Activated T-helper 1 cell treated with Interleukin-2 at 50 U/mL for 16 hours (primary cell): Measurements from ENCODE around the gene FNDC4.
A peak's percentile ranks its signal among the peaks of the same experiment; 100 is the strongest.

Source experiments
- DNase-seq: peaks from one replicate; pipeline ENCODE4 v3.0.0-alpha.2; 2020; ENCODE audit warnings: low read depth

Gene FNDC4

DNA sequence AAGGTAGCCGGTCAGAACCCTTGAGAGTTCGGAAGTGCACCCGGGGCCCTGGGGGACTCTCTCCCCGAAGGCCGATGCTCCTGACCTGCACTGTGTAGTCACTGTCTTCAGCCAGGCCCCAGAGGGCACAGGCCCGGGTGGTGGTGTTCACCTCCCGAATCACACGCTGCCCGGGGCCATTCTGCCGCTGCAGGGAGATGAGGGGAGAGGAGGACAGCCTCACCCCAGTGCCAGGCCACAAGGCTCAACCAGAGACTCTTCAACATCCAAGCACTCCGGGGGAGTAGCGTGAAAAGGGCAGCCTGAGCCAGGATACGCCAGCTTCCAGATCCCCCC, 1.1 kb downstream of the FNDC4 start:
- DNase-seq: no peak

DNA sequence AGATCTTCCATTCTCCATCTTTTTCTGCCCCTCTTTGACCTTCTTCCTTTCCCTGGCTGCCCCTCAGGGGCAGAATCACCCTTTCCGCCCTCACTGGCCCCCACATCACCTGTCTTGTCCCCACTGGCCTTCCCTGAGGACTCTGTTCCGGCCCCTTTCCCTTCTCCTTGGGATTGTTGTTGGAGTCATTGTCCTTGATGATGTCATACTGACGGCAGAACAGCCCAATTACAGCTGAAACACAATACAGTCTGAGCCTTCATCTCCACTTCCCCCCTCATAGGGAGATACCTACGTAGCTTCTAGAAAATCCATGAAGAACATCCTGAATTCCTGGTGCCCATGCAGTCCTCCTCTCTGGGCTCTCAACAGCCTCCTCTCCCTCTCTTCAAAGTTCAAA, 2.4 kb downstream of the FNDC4 start:
- DNase-seq: no peak

DNA sequence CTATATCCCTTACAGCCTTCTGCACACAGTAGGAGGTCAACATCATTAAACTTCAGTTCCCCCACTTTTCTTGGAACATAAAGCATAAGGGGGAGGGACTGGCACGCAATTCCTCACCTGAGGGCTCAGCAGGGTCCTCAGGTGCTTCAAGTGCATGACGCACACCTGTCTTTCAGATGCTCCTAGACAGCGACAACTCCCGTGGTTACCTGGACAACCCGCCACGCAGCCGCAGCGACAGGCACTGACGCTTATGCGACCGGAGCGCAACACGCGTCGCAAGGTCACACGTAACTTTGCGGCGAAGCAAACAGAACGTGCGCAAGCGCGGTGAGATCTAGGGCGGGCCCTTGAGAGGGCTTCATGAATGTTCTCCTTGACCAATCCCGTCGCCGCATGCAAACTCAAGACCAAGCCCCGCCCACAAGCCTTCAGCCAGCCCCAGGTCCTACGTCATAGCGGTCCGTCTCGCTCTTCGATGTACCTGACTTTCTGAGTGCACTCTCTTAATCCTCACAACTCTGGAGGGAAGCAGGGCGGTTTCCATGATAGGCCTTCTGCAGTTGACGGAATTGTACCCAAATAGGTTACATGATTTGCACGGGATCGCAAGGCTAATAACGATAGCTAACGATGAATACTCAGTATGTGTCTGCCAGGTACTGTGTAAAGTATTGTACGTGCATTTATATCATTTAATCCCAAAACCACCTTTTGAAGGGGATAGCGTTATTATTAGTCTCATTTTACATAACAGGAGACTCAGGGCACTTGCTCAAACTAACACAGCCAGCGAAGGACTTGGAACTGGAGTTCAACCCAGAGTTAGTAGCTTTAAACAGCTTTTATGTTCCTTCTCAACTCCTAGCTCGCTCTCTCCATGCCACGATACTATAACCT, 5.3 kb downstream of the FNDC4 start, which contains the start of gene IFT172:
Gene IFT172 (minus strand): TSS at position 246 of the 900 bp plus-strand sequence. CDS start 90 bp downstream, at position 156.
- peak; percentile 97 for DNase-seq

DNA sequence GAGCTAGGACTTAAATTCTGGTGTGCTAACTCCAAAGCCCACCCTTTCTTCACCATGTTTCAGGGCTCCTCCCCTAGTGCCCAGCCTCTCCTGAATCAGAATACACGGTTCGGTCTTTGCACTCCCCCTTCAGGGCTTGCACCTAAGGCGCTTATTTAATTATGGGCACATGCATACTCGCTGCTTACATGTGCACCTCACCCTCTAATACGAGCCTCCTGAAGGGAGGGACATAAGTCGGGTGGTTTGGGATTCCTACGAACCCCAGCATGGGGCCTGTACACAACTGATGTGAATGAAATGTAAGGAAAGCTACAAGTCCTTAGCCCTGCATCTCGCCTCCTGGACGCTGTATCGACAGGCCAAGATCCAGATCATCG, 5.9 kb downstream of the FNDC4 start:
- no peak for DNase-seq

DNA sequence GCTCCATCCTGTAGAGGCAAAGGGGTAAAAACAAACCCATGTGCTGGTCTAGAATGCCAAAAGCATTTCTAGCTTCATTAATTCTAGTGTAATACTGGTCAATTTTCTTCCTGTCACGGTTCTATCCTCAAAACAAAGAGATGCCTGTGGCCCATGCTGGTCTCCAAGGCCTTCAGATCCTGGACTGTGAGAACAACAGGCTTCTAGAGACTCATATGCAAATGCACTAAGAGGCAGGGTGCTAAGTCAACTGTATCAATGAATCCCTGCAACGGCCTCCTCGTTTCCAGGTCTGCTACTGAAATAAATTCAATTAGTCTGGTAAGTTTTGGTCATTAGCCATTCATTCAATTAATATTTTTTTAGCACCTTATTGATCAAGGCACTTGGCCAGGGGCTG, 9.5 kb downstream of the FNDC4 start:
- no peak for DNase-seq

DNA sequence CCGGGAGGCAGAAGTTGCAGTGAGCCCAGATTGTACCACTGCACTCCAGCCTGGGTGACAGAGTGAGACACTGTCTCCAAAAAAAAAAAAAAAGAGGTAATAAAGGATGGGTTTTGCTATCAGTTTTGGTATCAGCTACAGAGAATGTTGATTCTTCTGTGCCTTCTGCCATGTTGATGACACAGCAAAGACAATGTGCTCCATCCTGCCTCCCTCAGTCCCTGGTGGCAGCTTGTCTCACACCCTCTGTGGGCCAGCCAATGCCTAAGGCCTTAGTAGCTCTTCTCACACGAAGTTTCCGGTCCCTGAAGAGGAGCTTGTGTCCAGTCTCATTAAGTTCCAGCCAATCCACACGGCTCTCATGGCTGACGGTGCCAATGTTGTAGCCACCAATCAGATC, 23.0 kb downstream of the FNDC4 start:
- no peak for DNase-seq

DNA sequence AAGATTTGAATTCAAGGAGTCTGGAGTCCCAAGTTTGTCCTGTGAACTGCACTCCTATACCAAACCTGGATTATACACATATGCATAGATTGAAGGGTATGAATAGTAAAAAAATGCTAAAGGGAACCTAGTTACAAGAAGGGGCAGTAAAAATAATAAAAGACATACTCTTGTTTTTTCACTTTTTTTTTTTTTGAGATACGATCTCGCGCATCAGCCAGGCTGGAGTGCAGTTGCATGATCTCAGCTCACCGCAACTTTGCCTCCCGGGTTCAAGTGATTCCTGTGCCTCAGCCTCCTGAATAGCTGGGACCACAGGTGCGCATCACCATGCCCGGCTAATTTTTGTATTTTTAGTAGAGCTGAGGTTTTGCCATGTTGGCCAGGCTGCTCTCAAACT, 30.6 kb downstream of the FNDC4 start:
- no peak for DNase-seq

DNA sequence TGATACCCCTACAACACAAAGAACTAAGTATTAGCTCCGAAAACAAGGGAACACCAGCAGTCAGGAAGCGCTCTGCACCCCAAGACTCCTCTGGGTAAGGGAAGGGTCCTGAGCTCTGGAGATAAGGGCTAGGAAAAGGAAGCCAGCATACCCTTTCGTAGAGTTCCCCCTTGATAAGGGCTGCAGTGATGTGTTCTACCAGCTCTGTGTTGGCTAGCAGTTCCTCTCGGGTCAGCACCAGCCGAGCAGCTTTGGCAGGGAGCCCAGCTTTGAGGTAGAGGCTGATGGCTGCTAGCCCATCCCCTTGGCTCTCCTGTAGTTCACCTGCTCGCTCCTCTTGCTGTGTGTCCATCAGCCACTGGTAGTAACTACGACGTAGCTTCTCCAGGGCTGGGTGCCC, 33.9 kb downstream of the FNDC4 start:
- no peak for DNase-seq

DNA sequence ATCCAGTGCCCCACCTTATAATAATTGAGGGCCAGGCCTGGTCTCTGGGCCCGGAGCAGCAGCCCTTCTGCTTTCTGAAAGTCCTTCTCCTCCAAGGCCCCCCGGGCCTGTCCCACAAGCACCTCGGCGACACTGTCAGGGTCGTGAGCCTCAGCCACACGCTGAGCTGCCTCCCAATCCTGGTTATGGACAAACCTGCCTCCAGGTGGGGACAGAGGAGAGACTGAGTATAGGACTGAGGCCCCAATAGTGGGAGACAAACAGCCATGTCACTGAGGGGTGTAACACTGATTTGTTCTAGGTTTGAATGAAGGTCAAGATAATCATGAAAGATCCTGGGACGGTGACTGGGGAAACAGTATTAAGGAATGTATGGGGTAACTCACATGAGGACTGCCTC, 41.0 kb downstream of the FNDC4 start:
- no peak for DNase-seq

DNA sequence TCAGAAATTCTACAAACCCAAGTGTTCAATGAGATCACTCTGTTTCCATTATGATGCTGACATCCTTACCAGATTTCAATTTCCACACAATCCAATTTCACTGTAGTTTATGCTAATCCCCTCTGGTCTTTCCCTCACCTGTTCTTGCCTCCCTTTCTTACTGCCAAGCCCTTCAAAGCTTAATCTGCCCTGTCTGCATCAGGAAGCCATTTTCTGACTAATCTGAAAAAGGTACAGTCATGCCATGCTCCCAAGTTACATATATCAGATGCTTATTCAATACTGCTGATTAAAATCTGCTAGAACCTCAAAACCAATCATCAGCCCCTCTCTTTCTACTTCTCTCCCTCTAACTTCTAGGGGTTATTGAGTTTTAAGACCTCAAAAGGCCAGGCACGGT, 43.9 kb downstream of the FNDC4 start:
- DNase-seq: no peak

DNA sequence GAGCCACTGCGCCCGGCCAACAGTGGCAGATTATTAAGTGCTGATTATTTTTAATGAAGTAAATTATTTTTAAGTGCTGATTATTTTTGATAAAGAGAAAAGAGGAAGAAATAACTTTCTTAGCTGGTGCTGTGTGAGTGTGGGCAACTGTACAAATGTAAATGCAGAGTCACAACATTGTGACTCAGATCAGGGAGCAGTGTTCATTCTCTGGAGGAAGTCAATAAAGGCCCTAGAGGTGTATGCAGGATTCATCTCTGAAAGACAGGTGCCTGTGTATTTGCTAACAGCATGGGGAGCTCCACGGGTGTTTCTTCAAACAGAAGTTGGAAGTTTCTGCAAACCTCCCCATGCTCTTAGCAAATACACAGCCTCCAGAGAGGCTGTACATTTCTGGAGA, 46.6 kb downstream of the FNDC4 start:
- DNase-seq: no peak

DNA sequence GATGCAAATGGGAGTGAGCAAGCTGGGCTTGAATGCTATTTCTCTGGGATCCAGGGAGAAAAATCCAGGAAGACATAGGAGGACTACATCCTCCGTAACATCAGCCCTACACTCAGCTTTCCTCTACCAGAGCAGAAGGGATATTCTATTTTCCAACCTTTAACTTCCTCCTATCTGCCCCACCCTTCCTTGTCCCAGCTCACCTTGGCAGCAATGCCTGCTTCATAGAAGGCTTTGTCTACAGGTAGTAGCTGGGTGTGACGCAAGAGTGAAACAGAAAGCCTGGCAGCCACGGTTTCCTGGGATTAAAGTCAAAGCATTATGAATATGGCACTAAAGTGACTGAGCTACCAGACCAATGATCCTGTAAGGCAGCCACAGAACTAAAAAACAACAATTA, 48.9 kb downstream of the FNDC4 start:
- DNase-seq: no peak

DNA sequence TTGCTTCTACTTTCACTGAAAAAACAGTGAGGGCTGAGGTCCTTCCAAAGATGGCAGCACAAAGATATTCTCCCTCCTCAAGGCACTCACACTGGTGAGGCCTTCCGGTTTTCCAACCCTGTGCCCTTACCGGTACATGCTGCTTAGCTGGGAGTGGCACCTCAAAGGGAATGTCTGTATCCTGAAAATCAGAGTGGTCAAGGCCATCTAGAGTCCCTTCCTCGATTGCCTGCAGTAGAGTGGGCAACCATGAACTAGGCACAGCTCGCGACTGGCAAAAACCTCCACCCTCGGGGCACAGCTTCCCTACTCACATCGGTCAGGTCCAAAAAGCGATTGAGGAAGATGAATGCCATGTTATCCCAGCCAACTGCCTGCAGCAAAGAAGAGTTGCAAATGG, 49.4 kb downstream of the FNDC4 start:
- DNase-seq: no peak

DNA sequence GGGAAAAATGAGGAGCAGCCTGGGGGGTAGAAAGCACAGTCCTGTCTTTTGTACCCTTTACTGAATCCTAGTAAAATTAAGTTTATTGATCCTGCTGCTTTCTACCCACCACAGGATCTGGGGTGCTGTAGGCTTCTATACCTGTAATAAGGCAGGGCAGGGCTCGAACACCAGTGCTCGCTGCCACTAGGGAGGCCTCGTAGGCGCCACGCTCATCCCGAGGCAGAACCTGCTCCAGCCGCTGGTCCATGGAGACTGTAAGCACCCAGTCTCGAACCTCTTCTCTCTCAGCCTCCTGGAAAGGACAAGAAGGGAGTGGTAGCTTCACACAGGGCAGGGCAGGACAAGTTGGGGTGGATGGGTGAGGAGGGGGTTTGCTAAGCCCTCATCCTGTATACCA, 49.8 kb downstream of the FNDC4 start:
- DNase-seq: no peak

DNA sequence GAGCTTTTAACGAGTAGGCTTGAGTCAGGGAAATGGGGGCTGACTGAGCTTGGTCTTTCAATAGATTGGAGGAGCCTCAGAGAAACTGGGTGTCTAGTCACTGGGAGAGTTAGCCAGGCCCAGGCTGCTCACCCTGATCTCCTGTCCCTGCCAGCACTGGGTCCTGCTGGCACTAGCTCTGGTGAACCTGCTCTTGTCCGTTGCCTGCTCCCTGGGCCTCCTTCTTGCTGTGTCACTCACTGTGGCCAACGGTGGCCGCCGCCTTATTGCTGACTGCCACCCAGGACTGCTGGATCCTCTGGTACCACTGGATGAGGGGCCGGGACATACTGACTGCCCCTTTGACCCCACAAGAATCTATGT, 52.1 kb downstream of the FNDC4 start:
- no peak for DNase-seq

DNA sequence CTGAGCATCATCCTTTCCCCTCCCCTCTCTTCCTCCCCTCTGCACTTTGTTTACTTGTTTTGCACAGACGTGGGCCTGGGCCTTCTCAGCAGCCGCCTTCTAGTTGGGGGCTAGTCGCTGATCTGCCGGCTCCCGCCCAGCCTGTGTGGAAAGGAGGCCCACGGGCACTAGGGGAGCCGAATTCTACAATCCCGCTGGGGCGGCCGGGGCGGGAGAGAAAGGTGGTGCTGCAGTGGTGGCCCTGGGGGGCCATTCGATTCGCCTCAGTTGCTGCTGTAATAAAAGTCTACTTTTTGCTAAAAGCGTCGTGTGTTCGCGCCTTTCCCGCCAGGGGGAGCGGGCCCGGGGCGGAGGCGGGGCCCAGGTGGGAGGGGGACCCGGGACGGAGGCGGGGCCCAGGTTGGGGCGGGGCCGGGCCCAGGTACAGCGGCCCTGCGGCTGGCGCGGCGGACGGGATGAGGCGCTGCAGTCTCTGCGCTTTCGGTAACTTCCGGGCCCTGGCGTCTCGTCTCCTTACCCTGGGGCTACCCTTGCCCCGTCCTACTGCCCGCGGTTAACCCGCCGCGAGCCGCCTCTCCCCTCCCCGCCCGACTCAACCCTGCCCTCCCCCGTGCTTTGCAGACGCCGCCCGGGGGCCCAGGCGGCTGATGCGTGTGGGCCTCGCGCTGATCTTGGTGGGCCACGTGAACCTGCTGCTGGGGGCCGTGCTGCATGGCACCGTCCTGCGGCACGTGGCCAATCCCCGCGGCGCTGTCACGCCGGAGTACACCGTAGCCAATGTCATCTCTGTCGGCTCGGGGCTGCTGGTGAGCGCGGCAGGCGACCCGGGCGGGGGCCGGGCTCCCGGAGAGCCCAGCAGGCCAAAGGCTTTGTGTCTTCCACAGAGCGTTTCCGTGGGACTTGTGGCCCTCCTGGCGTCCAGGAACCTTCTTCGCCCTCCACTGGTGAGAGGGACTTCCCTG, 52.8 kb downstream of the FNDC4 start, which contains the start of gene KRTCAP3:
Gene KRTCAP3 (plus strand): TSS at position 424 of the 962 bp plus-strand sequence. CDS start 32 bp downstream, at position 456.
- peak; percentile 58 for DNase-seq
